IMR-90 (cell line): Measurements from ENCODE around the gene ARF1. TPM values are rescaled to one million over a fixed set of nuclear protein-coding genes. Genes with fewer than 3 reads are reported as not detected.

ENCODE experiments used
- ATAC-seq: fragments of 200-7000 bp; cut with Tn5 transposase; 2 replicates; pipeline ENCODE4 v1.9.1; 2020; ENCODE audit warnings: low read depth, mild to moderate bottlenecking, moderate library complexity
- BruUV-seq: library from RNA; stranded (reverse); fragments of 400-500 nt; replicated peaks from 2 replicates; lab custom pipeline; 2021; lab: Mats Ljungman, UMichigan
- CTCF ChIA-PET: fragments of 300-600 bp; formaldehyde crosslinking; extraction: SDS; loops from one replicate; lab custom pipeline; 2021; ENCODE audit warnings: antibody characterized with exemption; lab: Yijun Ruan, JAX
- POLR2A ChIA-PET: fragments of 300-600 bp; sonication (Branson Sonifier 250); formaldehyde crosslinking; loops from one replicate; lab custom pipeline; 2022; ENCODE audit warnings: antibody characterized with exemption; ENCODE audit not compliant: unreplicated experiment; lab: Charles Lee
- DNase-seq: peaks from one replicate; pipeline ENCODE4 v3.0.0; 2013
- H2AFZ ChIP-seq: replicated peaks from 2 replicates; pipeline ENCODE3; 2013; ENCODE audit warnings: low read length, mild to moderate bottlenecking; ENCODE audit not compliant: poor library complexity
- H2AK5ac ChIP-seq: 2 replicates; pipeline ENCODE4 v1.6.1; 2013; ENCODE audit warnings: low read depth, low read length, inconsistent platforms
- H2AK9ac ChIP-seq: replicated peaks from 2 replicates; pipeline ENCODE3; 2013; ENCODE audit warnings: mild to moderate bottlenecking, low read depth, low read length, moderate library complexity; ENCODE audit not compliant: poor library complexity
- H2BK120ac ChIP-seq: 2 replicates; pipeline ENCODE4 v1.6.1; 2013; ENCODE audit warnings: low read depth, low read length, inconsistent platforms
- H2BK15ac ChIP-seq: 3 replicates; pipeline ENCODE4 v1.6.1; 2013; ENCODE audit warnings: low read depth, low read length, inconsistent platforms
- H2BK20ac ChIP-seq: 2 replicates; pipeline ENCODE4 v1.6.1; 2013; ENCODE audit warnings: low read depth, mild to moderate bottlenecking, inconsistent platforms, low read length, moderate library complexity
- H2BK5ac ChIP-seq: 2 replicates; pipeline ENCODE4 v1.6.1; 2013; ENCODE audit warnings: mild to moderate bottlenecking, low read depth, low read length, inconsistent platforms; ENCODE audit not compliant: poor library complexity, severe bottlenecking
- H3K14ac ChIP-seq: replicated peaks from 2 replicates; pipeline ENCODE4 v1.6.1; 2013; ENCODE audit warnings: low read depth, low read length, inconsistent platforms
- H3K18ac ChIP-seq: 2 replicates; pipeline ENCODE4 v1.6.1; 2013; ENCODE audit warnings: low read depth, low read length, control low read depth
- H3K23ac ChIP-seq: 2 replicates; pipeline ENCODE4 v1.6.1; 2013; ENCODE audit warnings: low read depth, low read length, inconsistent platforms
- H3K27ac ChIP-seq: 2 replicates; pipeline ENCODE4 v1.5.1; 2013; ENCODE audit warnings: mild to moderate bottlenecking, control low read depth, low read length; ENCODE audit not compliant: insufficient read depth
- H3K27me3 ChIP-seq: 2 replicates; pipeline ENCODE4 v1.6.1; 2013; ENCODE audit warnings: low read length; ENCODE audit not compliant: control insufficient read depth, insufficient read depth
- H3K36me3 ChIP-seq: 2 replicates; pipeline ENCODE4 v1.6.1; 2013; ENCODE audit warnings: low read length, mixed read lengths; ENCODE audit not compliant: control insufficient read depth, insufficient read depth
- H3K4ac ChIP-seq: 2 replicates; pipeline ENCODE4 v1.6.1; 2013; ENCODE audit warnings: low read depth, low read length, inconsistent platforms
- H3K4me1 ChIP-seq: 2 replicates; pipeline ENCODE4 v1.6.1; 2013; ENCODE audit warnings: low read length, mixed read lengths; ENCODE audit not compliant: control insufficient read depth, insufficient read depth
- H3K4me2 ChIP-seq: 2 replicates; pipeline ENCODE4 v1.6.1; 2013; ENCODE audit warnings: low read depth, mild to moderate bottlenecking, control low read depth, low read length, moderate library complexity
- H3K4me3 ChIP-seq: 2 replicates; pipeline ENCODE4 v1.5.1; 2013; ENCODE audit warnings: low read depth, mild to moderate bottlenecking, control low read depth, low read length, moderate library complexity; ENCODE audit not compliant: insufficient read depth
- H3K56ac ChIP-seq: 2 replicates; pipeline ENCODE4 v1.6.1; 2013; ENCODE audit warnings: low read length, inconsistent platforms; ENCODE audit not compliant: insufficient read depth; ENCODE audit errors: extremely low read depth
- H3K79me1 ChIP-seq, 2 experiments: 2 replicates each; pipeline ENCODE4 v1.6.1; 2013; ENCODE audit warnings: low read length in 2 of 2, inconsistent platforms in 1 of 2, low read depth in 1 of 2
- H3K9ac ChIP-seq: 2 replicates; pipeline ENCODE4 v1.6.1; 2013; ENCODE audit warnings: low read depth, low read length, control low read depth
- H3K9me1 ChIP-seq: 2 replicates; pipeline ENCODE4 v1.6.1; 2013; ENCODE audit warnings: low read length, inconsistent platforms; ENCODE audit not compliant: insufficient read depth
- H3K9me3 ChIP-seq: 2 replicates; pipeline ENCODE4 v1.6.1; 2013; ENCODE audit warnings: low read length; ENCODE audit not compliant: control insufficient read depth, insufficient read depth
- H4K20me1 ChIP-seq: 2 replicates; pipeline ENCODE4 v1.6.1; 2013; ENCODE audit warnings: low read length, inconsistent platforms; ENCODE audit not compliant: insufficient read depth
- H4K5ac ChIP-seq: 2 replicates; pipeline ENCODE4 v1.6.1; 2013; ENCODE audit warnings: mild to moderate bottlenecking, low read depth, low read length, control low read depth
- H4K8ac ChIP-seq, 2 experiments: 2 replicates each; pipeline ENCODE4 v1.6.1; 2013; ENCODE audit warnings: low read depth in 2 of 2, low read length in 2 of 2, control low read depth in 1 of 2, inconsistent platforms in 1 of 2
- H4K91ac ChIP-seq: 2 replicates; pipeline ENCODE4 v1.6.1; 2013; ENCODE audit warnings: low read depth, low read length, inconsistent platforms; ENCODE audit not compliant: insufficient read depth
- CEBPB ChIP-seq: IDR thresholded peaks from 2 replicates; pipeline ENCODE4 v1.6.1; 2012; ENCODE audit warnings: low read depth, low read length, improper control_type of control experiment
- CHD1 ChIP-seq: IDR thresholded peaks from 2 replicates; pipeline ENCODE4 v1.6.1; 2012; ENCODE audit warnings: low read depth, low read length, improper control_type of control experiment
- FOS ChIP-seq: fragments of 150-350 bp; IDR thresholded peaks from 2 replicates; pipeline ENCODE4 v1.6.1; 2016; ENCODE audit warnings: low read depth, low read length
- MAFK ChIP-seq: IDR thresholded peaks from 2 replicates; pipeline ENCODE4 v1.6.1; 2012; ENCODE audit warnings: low read depth, low read length, improper control_type of control experiment
- MAZ ChIP-seq: IDR thresholded peaks from 2 replicates; pipeline ENCODE4 v1.6.1; 2012; ENCODE audit warnings: low read depth, mild to moderate bottlenecking, low read length, improper control_type of control experiment, moderate library complexity, borderline replicate concordance
- RCOR1 ChIP-seq: IDR thresholded peaks from 2 replicates; pipeline ENCODE4 v1.6.1; 2012; ENCODE audit warnings: mild to moderate bottlenecking, low read length, improper control_type of control experiment; ENCODE audit not compliant: insufficient replicate concordance
- SMC3 ChIP-seq: fragments of 150-350 bp; IDR thresholded peaks from 2 replicates; pipeline ENCODE4 v1.6.1; 2016; ENCODE audit warnings: low read depth, mild to moderate bottlenecking, antibody characterized with exemption, low read length, moderate library complexity
- WGBS, 2 experiments: methylation state at CpG; one replicate each; pipeline versions ENCODE4 v1.1.5 to v1.1.7; 2013; ENCODE audit warnings: missing lambda C conversion rate in 2 of 2; ENCODE audit not compliant: insufficient read length in 1 of 2; ENCODE audit errors: extremely low coverage in 2 of 2; 5-methylcytosine and 5-hydroxymethylcytosine counted together
- dilution Hi-C: fragments of 300-500 bp; cut with HindIII; formaldehyde crosslinking; loops from one replicate; pipeline ENCODE4 v1.14.3; 2018; ENCODE audit warnings: low sequenced_read_pairs; ENCODE audit not compliant: unreplicated experiment
- in situ Hi-C: fragments of 300-500 bp; cut with MboI; formaldehyde crosslinking; loops from 3 replicates; pipeline ENCODE4 v1.14.3; 2019; ENCODE audit warnings: low sequenced_read_pairs, inconsistent platforms, mixed read lengths
- intact Hi-C: fragments of 100-400 bp; cut with micrococcal nuclease; formaldehyde crosslinking; loops from 2 replicates; pipeline ENCODE4 v1.10.0; 2022
- polyA plus RNA-seq, 3 experiments: library from polyadenylated mRNA; depleted of rRNA; stranded (reverse); fragments of >200 nt; gene quantifications; 2 replicates each; pipeline ENCODE4 v1.2.3, GENCODE V29; 2012; ENCODE audit warnings: low replicate concordance in 1 of 3
- total RNA-seq: library from RNA; depleted of rRNA; stranded (reverse); fragments of >200 nt; gene quantifications from 2 replicates; pipeline ENCODE4 v1.2.3, GENCODE V29; 2012

The ARF1 gene
- total and polyA plus RNA-seq, 2 of the 4 experiments (the other 2 are of a cell fraction) = 330 to 1,100 TPM

DNA sequence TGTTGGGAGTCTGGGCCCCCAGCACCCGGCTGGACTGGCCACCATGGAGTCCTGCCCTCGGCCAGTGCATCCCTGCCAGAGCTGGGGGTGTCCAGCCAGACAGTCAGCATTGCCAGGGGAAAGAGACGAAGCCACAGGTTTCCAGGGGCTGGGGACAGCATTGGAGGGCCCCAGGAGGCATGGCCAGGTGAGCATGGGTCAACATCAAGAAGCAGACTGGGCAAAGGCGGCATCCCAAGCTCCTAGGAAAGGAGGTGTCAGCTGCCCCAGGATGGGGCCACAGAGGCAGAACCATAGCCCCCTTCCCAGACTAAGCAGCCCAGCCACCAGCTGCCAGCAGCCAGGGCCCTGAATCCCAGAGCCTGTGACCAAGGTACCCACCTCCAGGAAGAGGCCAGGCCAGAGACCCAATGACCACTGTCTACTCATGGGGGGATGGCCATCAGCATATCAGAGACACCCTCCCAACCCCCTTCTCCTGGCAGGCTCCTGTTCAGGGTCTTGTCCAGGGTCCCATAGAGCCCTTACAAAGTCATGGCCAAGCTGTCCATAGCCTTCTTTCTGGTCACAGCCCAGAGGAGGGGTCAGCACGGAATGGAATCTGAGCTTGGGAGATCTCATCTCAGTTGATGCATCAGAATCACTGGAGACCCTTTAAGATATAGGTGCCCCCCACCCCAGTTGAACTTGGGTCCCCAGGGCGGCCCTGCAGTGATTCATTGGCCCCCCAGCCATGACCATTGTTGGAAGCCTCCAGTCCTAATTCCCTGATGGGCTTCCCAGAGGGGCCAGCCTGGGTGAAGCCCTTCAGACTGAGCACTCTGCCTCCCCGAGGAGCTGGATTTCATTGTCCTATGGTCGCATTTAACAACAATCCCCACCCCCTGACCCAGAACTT is 43.3 kb upstream of the ARF1 start:
- CTCF ChIA-PET = no interaction called here
- no peak for TF ChIP-seq SMC3
- no peak for TF ChIP-seq CEBPB
- TF ChIP-seq MAFK = no peak
- no peak for TF ChIP-seq CHD1
- no peak for TF ChIP-seq MAZ
- TF ChIP-seq RCOR1 = no peak
- TF ChIP-seq FOS = no peak
- H3K27ac ChIP-seq = no peak overlapping the region

More for the DNA sequence above, 43.3 kb upstream of the ARF1 start:
- in situ Hi-C loops (no loop called here), intact Hi-C loops (no loop called here), dilution Hi-C loops (no loop called here)
- Histone ChIP-seq H2BK15ac (no peak overlapping the region), H3K4ac (no peak overlapping the region), H4K8ac (no peak overlapping the region), H2BK5ac (no peak overlapping the region), H3K9ac (no peak overlapping the region), H3K14ac (no peak overlapping the region), H3K36me3 (no peaks in the 10 kb centered on the region), H3K4me2 (no peak overlapping the region), H2AK9ac (no peak overlapping the region), H2AFZ (no peak overlapping the region), H3K79me1 (no peaks in the 10 kb centered on the region), H3K27me3 (peaks cover 43% of the 10 kb centered on the region), H4K20me1 (no peaks in the 10 kb centered on the region), H3K56ac (no peak overlapping the region), H3K4me1 (no peaks in the 10 kb centered on the region), H3K18ac (no peak overlapping the region), H2BK120ac (no peak overlapping the region), H3K4me3 (no peak overlapping the region), H2BK20ac (no peak overlapping the region), H4K91ac (no peak overlapping the region), H3K9me1 (no peaks in the 10 kb centered on the region), H3K23ac (no peak overlapping the region), H3K9me3 (no peaks in the 10 kb centered on the region; the same call in 1 of the 2 replicates), H2AK5ac (no peak overlapping the region), H4K5ac (no peak overlapping the region)
- no TSS peak for BruUV-seq
- DNase-seq (no peak), ATAC-seq (no peak)
- POLR2A ChIA-PET = no interaction called here
- 27% methylated on average over 5 of the region's 8 CpGs; no CpG with 5 or more reads in 1 of the 2 experiments for WGBS, 2 experiments
